Renal cortical epithelial cell (primary cell): ENCODE measurements around the gene FOXP3. TPM values are rescaled to one million over a fixed set of nuclear protein-coding genes. Genes with fewer than 3 reads are reported as not detected.

Experiments used
- DNase-seq: peaks from one replicate; pipeline ENCODE4 v3.0.0-alpha.2; 2011; ENCODE audit warnings: low read depth
- total RNA-seq: library from RNA; depleted of rRNA; stranded (reverse); fragments of >200 nt; gene quantifications from 2 replicates; pipeline ENCODE4 v1.2.3, GENCODE V29; 2014

FOXP3 gene
- total RNA-seq, 1 donor from 2014 or later, result 0.05 TPM

GRCh38 chrX:49249616-49250015 lies 14.9 kb downstream of the FOXP3 start:
- no peak for DNase-seq

DNA sequence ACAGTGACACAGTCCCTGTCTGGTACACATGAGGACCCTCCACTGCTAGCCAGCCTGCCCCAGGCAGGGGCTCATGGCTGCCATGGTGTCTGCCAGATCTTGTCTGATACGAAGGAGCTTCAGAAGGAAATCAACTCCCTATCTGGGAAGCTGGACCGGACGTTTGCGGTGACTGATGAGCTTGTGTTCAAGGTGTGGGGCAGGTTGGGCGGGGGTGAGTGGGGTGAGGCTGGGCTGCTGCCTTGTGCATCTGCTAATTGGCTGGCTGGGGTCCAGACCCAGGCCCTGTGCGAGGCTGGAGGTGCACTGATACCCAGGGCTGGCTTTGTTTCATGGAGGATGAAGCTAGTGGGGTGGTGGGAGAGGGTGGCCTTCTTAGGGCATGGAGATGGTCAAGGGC lies 15.4 kb downstream of the FOXP3 start:
- no peak for DNase-seq

- no peak for DNase-seq
These were observed 16.3 kb downstream of the FOXP3 start for GRCh38 chrX:49247916-49248811.

- no peak for DNase-seq
These were observed 17.2 kb downstream of the FOXP3 start for GRCh38 chrX:49247346-49247745.

GRCh38 chrX:49246541-49246940 lies 18.0 kb downstream of the FOXP3 start:
- no peak for DNase-seq

GRCh38 chrX:49244207-49244606 lies 20.3 kb downstream of the FOXP3 start:
- no peak for DNase-seq

GRCh38 chrX:49243166-49243565 lies 21.3 kb downstream of the FOXP3 start:
- no peak for DNase-seq

GRCh38 chrX:49242545-49243066 lies 21.9 kb downstream of the FOXP3 start:
- DNase-seq, result no peak

GRCh38 chrX:49238735-49239134 lies 25.8 kb downstream of the FOXP3 start:
- DNase-seq, result no peak

DNA sequence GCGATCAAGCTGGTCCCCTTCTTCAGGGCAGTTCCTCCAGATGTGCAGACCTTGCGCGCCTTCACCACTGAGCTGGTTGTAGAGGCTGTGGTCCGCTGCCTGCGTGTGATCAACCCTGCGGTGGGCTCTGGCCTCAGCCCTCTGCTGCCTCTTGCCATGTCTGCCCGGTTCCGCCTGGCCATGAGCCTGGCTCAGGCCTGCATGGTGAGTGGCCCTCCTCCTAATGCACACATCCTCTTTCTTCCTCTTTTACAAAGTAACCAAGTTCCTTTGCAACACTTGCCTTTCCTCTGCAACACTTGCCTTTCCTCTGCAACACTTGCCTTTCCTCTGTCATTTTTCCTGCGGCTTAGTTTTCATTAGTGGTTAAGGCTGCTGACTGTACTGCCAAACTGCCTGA lies 27.4 kb downstream of the FOXP3 start:
- no peak for DNase-seq

DNA sequence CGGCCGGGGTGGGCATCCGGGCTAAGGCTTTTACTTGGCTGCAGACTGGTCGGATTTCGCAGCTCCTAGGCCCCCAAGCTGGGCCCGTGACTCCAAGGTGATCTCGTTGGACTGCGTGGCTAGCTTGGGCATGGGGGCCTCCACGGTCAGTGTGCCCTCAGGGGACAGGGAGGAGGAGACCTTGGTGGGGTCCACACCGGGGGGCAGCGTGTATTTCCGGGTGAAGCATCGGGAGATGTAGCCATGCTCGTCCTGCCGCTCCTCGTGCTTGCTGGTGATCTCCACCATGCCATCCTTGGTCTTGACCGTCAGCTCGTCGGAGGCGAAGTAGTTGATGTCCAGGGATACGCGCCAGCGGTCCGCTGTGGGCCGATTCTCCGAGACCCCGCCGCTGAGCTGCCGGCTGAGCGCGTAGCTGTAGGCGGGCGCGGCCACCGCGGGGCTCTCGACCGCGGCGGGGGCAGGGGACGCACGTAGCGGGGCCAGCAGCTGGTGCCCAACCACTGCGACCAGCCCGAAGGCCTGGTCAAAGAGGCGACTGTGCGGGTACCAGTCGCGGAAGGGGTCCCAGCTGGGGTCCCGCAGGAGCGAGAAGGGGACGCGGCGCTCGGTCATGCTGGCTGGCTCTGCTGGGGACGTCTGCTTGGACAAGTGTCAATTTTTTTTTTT lies 30.5 kb downstream of the FOXP3 start:
- DNase-seq, result no peak

- no peak for DNase-seq
These were observed 31.3 kb downstream of the FOXP3 start, which contains the start of gene CACNA1F for GRCh38 chrX:49233176-49233575. TSS of gene CACNA1F (minus strand) at chrX:49233340. CDS start at chrX:49233309, 31 bp downstream.

DNA sequence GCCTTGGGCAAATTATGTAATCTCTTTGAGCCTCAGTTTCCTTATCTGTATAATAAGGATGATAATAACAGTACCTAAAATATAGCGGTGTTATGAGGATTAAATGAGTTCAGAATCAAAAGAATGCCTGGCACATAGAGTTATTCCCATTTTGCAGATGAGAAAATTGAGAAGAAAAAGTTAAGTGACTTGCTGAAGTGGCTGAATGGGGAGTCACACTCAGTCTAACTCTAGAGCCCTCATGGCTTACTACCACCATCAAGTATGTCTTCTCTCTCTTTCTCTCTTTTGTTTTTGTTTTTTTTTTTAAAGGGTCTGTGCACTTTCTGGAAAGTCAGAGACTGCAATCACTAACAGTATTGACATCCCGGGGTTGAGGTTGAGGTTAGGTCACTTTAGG lies 32.0 kb downstream of the FOXP3 start:
- DNase-seq, result no peak

DNA sequence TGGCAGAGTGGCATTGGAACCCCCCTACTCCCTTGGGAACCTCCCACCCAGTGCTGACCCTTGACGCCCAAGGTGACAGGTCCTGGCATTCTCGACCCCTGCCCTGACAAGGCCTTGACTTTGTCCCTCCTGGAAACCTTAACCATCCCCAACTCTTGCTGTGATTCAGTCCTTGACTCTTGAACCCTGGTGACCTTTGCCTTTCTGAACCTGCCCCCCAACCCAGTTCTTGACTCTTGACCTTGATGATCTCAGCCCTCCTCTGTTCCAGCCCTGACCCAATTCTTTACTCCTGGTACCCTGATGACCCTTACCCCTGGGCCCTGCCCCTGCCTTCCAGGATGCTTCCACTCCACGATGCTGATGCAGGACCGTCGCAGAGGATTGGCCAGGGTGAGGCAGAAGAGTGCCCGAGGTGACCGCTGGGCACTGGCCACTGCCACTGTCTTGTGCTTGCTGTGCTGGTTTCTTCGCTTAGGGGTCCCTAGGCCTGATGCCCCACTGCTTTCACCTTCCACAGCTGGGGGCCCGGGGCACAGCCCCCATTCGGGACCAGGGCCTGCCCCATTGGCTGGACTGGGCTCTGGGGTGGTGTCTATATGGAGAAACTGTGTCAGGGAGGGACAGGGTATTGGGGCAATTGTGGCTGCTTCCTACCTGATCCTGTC lies 33.0 kb downstream of the FOXP3 start:
- DNase-seq, result no peak

GRCh38 chrX:49230500-49231232 lies 33.8 kb downstream of the FOXP3 start:
- peak; percentile 3 for DNase-seq

DNA sequence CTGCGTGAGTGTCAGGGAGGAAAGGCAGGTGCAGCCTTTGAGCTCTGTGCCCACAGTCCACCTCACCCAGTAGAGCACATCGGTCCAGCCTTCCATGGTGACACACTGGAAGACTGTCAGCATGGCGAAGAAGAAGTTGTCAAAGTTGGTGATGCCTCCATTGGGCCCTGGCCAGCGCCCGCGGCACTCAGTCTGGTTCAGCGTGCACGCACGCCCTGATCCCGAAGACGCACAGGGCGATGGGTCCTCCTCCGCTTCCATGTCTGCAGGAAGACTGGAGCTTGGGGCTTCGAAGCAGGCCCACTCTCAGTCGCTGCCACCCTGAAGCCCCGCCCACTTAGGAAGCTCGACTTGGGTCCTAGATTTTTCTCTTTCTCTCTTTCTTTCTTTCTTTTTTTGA lies 36.3 kb downstream of the FOXP3 start:
- DNase-seq, result no peak

GRCh38 chrX:49227726-49228125 lies 36.8 kb downstream of the FOXP3 start:
- no peak for DNase-seq

DNA sequence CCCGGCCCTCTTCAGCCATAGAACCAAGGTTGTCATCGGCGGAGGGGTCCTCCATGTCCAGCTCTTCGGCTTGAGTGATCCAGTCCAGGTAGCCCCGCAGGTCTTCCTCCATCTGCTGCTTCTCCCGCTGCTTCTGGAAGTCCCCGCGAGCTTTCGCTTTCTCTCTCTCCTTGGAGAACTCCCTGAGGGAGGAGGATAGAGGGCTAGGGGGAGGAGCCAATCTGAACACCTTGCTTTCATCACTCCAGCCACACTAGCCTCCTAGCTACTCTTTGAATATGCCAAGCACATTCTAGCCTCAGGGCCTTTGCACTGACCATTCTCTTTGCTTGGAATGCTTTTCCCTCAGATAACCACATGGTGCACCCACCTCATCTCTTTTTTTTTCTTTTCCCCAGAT lies 37.6 kb downstream of the FOXP3 start:
- DNase-seq, result no peak

DNA sequence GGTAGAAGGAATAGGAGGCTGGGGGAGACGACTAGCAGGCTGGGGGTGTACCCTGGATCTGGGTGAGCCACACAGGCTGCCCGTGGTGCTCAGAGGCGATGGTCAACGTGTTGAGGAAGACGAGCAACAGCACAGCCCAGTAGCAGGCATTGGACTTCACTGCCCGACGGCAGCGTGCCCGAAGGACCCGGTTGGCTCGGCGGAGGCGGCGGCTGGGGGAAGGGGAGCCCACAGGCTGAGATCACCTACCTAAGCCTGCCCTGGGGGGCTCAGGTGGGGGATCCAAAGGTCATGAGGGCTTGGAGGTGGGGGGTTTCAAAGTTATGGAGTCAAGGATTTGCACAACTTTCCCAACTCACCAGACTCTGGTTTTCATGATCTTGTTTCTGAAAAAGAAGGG lies 38.7 kb downstream of the FOXP3 start:
- no peak for DNase-seq

- no peak for DNase-seq
These were observed 42.6 kb downstream of the FOXP3 start for GRCh38 chrX:49221868-49222267.

DNA sequence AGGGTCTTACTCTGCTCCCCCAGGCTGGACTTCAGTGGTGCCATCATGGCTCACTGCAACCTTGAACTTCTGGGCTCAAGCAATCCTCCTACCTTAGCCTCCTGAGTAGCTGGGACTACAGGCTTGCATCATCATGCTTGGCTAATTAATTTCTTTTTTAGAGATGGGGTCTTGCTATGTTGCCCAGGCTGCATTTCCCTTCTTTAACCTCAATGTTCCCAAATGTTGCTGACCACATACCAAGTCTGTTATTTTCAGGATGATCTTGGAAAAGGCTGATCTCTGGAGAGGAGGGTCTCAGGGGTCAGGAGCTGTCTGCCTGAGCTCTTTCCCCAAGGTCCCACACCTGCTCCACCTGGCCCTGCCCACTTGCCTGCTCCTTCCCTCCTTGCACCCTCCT lies 44.4 kb downstream of the FOXP3 start:
- no peak for DNase-seq
